Bronchial epithelial cell (primary cell): ENCODE measurements around the gene TMEM106B. TPM values are rescaled to one million over a fixed set of nuclear protein-coding genes. Genes with fewer than 3 reads are reported as not detected.

Source experiments
- DNase-seq: peaks from one replicate; pipeline ENCODE4 v3.0.0-alpha.2; 2010; ENCODE audit warnings: low read depth
- FAIRE-seq: peaks from 2 replicates; lab custom pipeline; 2011; peaks lifted over from hg19 to GRCh38; lab: Jason Lieb, UNC
- H3K27me3 ChIP-seq: 2 replicates; pipeline ENCODE4 v1.5.1; 2011; ENCODE audit warnings: low read length; ENCODE audit not compliant: control insufficient read depth, insufficient read depth
- H3K36me3 ChIP-seq: 2 replicates; pipeline ENCODE4 v1.5.1; 2011; ENCODE audit warnings: low read length; ENCODE audit not compliant: control insufficient read depth, insufficient read depth
- H3K4me3 ChIP-seq: 2 replicates; pipeline ENCODE4 v1.5.1; 2011; ENCODE audit warnings: mild to moderate bottlenecking, low read depth, low read length, control low read depth
- CTCF ChIP-seq: IDR thresholded peaks from 2 replicates; pipeline ENCODE4 v1.5.1; 2011; ENCODE audit warnings: mild to moderate bottlenecking, moderate library complexity, low read length, control low read depth, inconsistent platforms; ENCODE audit not compliant: insufficient read depth, severe bottlenecking
- total RNA-seq: library from RNA; depleted of rRNA; stranded (reverse); fragments of >200 nt; gene quantifications from 2 replicates; pipeline ENCODE4 v1.2.1, GENCODE V29; 2014

Gene TMEM106B
- total RNA-seq, 1 donor from 2014 or later = 39.5 TPM

GRCh38 chr7:12291870-12292269 is 80.8 kb downstream of the TMEM106B start:
- DNase-seq = no peak
- Histone ChIP-seq H3K4me3 (no peak overlapping the region), H3K36me3 (no peaks in the 10 kb centered on the region), H3K27me3 (no peaks in the 10 kb centered on the region)
- peak; percentile 11 for TF ChIP-seq CTCF
- no peak for FAIRE-seq

Other genes starting within 250 kb of the TMEM106B start
- gene VWDE, start 192.6 kb downstream of the TMEM106B start, total RNA-seq = 1.1 and 3.6 TPM in 2 replicates